Left ventricle myocardium superior (tissue), 1 donor: ENCODE data around the gene PER2. TPM values are rescaled to one million over a fixed set of nuclear protein-coding genes. Genes with fewer than 3 reads are reported as not detected.
"Not testable (repeated sequence)": the region's sequence is repeated elsewhere in the genome, so short reads cannot be mapped to it uniquely, and the experiment has no call there.

Experiments used
- ATAC-seq: fragments of 200-7000 bp; cut with Tn5 transposase; one replicate; pipeline ENCODE4 v1.9.1; 2020; ENCODE audit warnings: mild to moderate bottlenecking, moderate library complexity
- DNase-seq: peaks from one replicate; pipeline ENCODE4 v3.0.0-alpha.2; 2020
- intact Hi-C: fragments of 100-400 bp; cut with micrococcal nuclease; formaldehyde crosslinking; loops from one replicate; pipeline ENCODE4 v1.11.0; 2022
- total RNA-seq: library from RNA; stranded (reverse); fragmentation: NEBNext Ultra II Directional; extraction: Animal tissue kit (Norgen Biotek cat#: 25700); gene quantifications from one replicate; pipeline ENCODE4 v1.2.1, GENCODE V29; 2021
- donor health status: DM: no; HTN: yes; CAD: no; lungs with severe emphysema.

Gene PER2
- total RNA-seq, 1 donor from 2014 or later, result 4.5 TPM

- DNase-seq, result no peak
- intact Hi-C loops, result no loop called here
- no peak for ATAC-seq
These were observed 25.0 kb upstream of the PER2 start for GRCh38 chr2:238313289-238313990.

DNA sequence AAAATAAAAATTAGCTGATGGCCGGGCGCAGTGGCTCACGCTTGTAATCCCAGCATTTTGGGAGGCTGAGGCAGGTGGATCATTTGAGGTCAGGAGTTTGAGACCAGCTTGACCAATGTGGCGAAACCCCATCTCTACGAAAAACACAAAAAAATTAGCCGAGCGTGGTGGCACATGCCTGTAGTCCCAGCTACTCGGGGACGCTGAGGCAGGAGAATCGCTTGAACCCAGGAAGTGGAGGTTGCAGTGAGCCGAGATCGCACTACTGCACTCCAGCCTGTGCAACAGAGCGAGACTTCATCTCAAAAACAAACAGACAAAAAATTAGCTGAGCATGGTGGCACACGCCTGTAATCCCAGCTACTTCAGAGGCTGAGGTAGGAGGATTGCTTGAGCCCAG lies 22.3 kb upstream of the PER2 start:
- DNase-seq, ATAC-seq, intact Hi-C loops: not testable (repeated sequence)

GRCh38 chr2:238308177-238308576 lies 19.8 kb upstream of the PER2 start:
- intact Hi-C loops, result no loop called here
- no peak for ATAC-seq

GRCh38 chr2:238306672-238306998 lies 18.2 kb upstream of the PER2 start:
- intact Hi-C loops, result no loop called here
- ATAC-seq (no peak), DNase-seq (no peak)

More at GRCh38 chr2:238308177-238308576, 19.8 kb upstream of the PER2 start:
- no peak for DNase-seq

GRCh38 chr2:238305965-238306671 lies 17.7 kb upstream of the PER2 start:
- ATAC-seq (peak; percentile 19), DNase-seq (no peak)
- intact Hi-C loops, result no loop called here

- ATAC-seq (no peak), DNase-seq (no peak)
- intact Hi-C loops, result no loop called here
These were observed 16.9 kb upstream of the PER2 start for GRCh38 chr2:238305092-238305862.

GRCh38 chr2:238304116-238304515 lies 15.7 kb upstream of the PER2 start:
- ATAC-seq (no peak), DNase-seq (no peak)
- intact Hi-C loops, result no loop called here

DNA sequence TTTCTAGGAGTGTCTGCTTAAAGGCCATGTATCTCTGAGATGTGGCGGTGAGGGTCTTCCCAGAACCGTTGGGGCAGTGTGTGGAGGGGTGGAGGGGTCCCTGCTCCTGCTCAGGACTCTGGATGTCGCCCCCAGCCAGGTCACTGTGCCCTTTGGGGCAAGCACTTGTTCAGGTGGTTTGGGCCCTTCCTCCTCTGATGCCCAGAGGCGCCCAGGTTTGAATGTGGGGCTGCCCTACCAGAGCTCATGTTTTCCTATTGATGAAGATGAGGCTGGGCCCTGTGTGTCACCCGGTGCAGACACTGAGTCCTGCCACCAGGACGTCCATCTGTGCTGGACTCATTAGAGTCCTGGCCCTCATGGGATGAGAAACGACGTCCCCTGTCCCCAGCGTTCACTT lies 14.3 kb upstream of the PER2 start:
- ATAC-seq, result no peak
- intact Hi-C loops, result no loop called here

DNA sequence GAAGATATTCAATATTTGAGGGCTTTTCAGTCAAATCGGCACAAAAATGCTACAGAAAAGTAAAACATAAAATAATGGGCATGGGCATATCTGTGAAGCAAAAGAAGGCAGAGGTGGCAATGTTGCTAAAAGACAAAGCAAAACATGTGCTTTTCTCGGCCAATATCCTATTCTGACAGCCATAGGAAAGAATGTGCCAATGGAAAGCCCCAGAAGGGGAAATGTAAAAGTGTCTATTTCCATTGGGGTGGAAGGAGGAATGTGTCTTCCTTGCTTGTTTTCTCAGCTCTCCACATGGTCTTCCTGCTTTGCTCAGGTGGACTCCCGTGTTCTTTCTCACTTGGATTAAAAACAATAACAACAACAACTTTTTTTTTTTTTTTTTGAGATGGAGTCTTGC lies 13.7 kb upstream of the PER2 start:
- ATAC-seq (no peak), DNase-seq (no peak)
- intact Hi-C loops, result no loop called here

More for the DNA sequence above, 14.3 kb upstream of the PER2 start:
- DNase-seq, result no peak

- DNase-seq (no peak), ATAC-seq (no peak)
- intact Hi-C loops, result no loop called here
These were observed 11.4 kb upstream of the PER2 start for GRCh38 chr2:238299803-238300202.

- intact Hi-C loops, result no loop called here
- no peak for DNase-seq
- ATAC-seq, result no peak
These were observed 8.4 kb upstream of the PER2 start for GRCh38 chr2:238296638-238297457.

DNA sequence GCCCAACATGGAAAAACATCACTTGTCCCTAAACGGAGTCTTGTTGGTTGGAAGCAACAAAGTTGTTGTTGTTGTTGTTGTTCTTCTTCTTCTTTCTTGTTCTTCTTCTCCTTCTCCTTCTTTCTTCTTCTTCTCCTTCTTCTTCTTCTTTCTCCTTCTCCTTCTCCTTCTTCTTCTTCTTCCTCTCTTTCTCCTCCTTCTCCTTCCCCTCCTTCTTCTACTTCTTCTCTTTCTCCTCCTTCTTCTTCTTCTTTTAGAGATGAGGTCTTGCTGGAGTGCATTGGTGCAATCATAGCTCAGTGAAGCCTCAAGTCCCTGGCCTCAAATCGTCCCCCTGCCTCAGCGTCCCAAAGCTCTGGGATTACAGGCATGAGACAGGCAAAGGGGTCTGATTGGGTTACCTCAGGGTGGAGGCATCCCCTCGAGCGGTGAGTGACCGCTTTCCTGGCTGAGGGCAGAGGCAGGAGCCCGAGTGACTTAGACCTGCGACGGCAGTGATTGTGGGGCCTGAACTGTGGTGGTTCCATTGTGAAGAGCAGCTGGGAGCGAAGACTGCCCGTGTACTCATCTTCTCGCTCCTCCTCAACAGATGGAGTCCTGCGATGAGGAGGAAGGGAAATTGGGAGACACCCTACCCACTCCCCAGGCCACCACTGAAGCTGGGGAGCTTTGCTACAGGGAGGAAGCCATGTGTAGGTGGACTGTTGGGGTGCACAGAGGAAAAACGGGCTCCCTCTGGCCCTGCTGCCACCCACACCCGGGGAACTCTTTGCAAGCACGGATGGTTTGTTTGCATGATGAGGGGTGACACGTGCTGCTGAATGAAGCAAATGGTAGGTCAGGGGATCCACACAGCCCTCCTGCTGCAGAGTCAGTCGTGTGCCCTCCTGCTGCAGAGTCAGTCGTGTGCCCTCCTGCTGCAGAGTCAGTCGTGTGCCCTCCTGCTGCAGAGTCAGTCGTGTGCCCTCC lies 7.0 kb upstream of the PER2 start:
- intact Hi-C loops, result no loop called here
- no peak for ATAC-seq
- no peak for DNase-seq

DNA sequence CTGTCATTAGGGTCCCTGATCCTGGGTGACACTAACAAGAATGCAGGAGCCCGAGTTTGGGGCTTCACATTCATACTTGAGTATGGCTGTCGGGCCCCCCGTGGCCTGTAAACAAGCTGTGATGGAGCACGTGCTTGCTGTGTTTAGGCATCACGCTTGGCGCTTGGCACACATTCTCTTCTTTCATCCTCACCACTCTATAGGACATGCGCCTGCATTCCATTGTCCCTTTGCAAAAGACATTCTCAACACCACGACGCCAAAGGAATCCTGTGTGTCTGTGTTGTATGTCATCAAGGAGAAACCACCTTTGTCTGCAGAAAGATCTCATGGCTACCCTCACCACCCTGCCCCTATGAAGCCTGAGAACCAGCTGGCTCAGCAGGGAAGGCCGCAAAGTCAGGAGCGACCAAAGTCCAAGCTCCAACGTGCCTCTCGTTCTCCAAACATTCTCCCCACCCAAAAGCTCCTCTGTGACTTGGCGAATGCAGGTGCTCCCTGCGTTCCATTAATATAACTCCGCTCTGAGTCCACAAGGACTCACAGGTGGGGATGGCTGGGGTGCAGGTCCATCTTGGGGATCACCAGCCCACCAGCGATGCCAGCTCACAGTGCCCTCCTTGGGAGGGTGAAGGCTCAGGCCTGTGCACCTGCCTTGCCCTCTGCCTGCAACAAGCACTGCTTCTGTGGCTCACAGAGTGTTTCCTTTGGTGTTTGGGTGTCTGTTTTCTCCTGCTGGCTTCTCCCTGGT lies 6.2 kb upstream of the PER2 start:
- no peak for DNase-seq
- intact Hi-C loops, result no loop called here
- no peak for ATAC-seq

GRCh38 chr2:238294046-238294392 lies 5.6 kb upstream of the PER2 start:
- DNase-seq (no peak), ATAC-seq (no peak)
- intact Hi-C loops, result no loop called here

- DNase-seq (no peak), ATAC-seq (no peak)
- intact Hi-C loops, result no loop called here
These were observed 3.3 kb upstream of the PER2 start for GRCh38 chr2:238291550-238292281.

DNA sequence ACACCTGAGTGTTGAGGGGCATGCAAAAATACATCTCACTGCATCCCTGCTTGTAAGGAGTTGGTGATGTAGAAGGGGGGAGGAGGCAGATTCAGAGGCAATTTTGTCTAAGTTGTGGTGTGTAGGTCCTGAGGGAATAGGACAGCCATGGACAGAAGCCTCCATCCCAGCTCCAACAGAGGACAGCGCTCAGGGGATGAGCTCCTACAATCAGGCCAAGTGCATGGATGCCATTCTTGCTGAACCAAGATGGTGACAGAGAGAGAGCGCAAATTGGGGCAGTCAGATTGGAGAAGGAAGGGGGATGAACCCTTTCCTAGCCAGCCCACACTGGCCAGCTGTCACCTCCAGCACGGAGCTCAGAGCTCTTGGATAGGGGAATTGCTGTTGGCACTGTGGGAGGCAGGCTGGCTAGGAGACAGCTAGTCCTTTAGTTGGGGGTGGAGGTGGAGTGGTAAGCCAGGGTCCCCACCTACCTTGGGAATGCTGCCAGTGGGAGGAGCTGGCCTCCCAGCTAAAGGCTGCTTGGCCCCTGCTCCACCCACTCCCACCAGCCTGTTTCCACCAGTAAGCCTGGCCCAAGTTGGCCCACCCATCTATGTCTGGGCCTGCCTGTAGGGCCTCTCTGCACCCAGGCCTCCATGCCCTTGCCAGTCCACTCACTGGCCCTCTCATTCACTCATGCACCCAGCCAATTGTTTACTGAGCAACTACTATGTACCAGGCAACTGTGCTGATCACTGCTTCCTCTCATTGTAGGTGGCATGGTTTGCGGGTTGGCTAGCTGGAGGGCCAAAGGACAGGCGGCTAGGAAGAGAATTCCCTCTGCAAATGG lies 2.5 kb upstream of the PER2 start:
- DNase-seq, result no peak
- intact Hi-C loops, result no loop called here
- no peak for ATAC-seq
